IPS-NIHi7 (cell line): ENCODE results near the gene EPM2AIP1.
A peak's percentile ranks its signal among the peaks of the same experiment; 100 is the strongest.
"Not testable (repeated sequence)": the region's sequence is repeated elsewhere in the genome, so short reads cannot be mapped to it uniquely, and the experiment has no call there.

Source experiments
- DNase-seq: peaks from one replicate; pipeline ENCODE4 v3.0.0; 2012; ENCODE audit warnings: mixed read lengths; ENCODE audit errors: extremely low spot score

EPM2AIP1 gene

DNA sequence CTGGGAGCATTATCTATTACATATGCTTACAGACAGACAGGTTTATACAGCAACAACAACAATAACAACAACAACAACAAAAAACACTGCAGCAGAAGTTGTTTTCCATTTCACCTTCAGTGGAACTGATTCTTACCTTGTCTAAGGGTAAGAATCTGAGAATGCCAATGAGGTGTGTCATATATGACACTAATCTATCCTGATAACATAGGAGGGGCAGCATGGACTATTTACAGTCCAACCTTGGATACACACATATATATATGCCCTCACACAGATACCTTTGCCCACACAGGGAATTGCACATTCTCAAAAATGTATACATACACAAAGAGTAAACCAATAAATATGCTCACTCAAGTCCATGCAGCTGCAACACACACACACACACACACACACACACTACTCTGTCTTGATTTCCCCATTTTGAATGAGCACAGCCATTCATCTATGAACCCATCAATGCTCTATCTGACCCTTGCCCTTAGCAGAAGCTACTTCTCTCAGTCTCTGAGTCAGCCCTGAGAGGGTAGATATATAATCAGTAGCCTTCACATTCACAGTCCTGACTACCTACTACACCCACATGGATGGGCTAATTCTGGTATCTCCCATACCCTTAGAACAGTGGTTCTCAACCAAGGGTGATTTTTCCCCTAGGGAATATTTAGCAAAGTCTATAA is 38.3 kb downstream of the EPM2AIP1 start:
- no peak for DNase-seq

DNA sequence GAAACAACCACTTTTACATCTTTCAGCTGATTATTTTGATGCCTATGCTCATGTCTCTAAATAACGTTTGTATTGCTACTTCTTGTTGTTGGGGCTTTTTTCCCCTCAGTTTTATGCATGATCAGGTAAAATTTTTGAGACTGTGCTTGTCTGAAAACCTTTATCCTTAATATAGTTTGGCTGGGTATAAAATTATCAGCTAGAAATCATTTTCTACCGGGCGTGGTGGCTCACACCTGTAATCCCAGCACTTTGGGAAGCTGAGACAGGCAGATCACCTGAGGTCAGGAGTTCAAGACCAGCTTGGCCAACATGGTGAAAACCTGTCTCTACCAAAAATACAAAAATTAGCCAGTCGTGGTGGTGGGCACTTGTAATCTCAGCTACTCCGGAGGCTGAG is 45.1 kb downstream of the EPM2AIP1 start:
- DNase-seq = not testable (repeated sequence)

DNA sequence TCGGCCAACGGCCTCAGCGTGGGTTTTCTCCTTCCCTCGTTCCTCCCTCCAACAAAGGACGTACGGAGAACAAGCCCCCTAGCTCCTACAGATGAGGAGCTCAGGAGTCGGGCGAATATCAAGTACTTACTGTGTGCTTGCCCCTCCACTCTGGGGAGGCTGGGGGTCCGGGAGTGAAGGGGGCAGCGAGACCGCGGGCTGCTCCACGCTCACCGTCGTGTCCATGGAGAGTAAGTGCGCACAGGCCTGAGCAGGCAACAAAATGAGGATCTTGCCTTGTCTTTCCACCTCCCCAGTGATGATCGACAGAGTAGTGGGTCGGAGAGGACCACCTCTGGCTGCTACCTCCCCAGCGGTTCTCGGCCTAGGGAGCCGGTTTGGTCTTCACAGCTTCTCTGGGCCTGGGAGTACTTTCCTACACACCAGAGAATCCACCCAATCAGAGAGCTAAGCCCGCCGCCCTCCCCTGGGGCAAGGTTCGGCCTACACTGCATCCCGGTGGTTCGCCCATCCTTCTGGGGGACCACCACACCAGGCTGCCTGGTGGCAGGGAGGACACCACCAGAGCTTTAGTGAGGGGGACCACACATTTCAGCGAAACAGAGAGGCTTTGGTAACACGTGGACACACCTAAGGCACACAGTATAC is 47.5 kb downstream of the EPM2AIP1 start:
- no peak for DNase-seq

DNA sequence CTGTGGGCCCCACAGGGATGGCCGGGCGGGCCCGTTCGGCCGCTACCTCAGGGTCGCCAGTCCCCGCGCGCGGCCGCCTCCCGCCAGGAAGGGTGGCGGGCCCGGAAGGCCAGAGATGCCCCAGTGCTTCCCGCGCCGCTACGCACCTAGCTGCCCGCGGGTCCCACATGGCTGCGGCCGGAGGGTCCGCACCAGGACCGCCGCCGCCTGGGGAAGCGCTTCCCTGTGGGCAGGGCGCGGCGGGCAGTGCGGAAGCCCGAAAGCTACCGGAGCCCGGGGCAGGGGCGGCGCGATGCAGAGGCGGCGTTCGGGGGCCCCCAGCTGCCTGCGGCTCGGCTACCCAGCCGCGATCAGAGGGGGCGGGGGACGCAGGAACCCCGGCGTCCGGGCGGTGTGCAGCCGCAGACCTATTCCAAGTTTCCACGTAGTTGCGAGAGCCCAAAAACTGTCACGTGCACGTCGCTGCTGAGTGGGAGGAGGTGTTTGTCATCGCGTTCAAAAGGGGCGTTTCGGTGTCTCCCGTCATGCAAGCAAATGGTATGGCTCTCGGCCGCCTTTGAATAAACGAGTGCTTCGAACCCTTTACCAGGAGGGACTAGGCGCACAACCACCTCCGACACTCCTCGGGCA is 48.2 kb downstream of the EPM2AIP1 start, which contains the start of gene TRANK1:
Gene TRANK1 (minus strand): TSS at position 414 of the 630 bp plus-strand sequence. CDS start 245 bp downstream, at position 169.
- DNase-seq = peak; percentile 51

DNA sequence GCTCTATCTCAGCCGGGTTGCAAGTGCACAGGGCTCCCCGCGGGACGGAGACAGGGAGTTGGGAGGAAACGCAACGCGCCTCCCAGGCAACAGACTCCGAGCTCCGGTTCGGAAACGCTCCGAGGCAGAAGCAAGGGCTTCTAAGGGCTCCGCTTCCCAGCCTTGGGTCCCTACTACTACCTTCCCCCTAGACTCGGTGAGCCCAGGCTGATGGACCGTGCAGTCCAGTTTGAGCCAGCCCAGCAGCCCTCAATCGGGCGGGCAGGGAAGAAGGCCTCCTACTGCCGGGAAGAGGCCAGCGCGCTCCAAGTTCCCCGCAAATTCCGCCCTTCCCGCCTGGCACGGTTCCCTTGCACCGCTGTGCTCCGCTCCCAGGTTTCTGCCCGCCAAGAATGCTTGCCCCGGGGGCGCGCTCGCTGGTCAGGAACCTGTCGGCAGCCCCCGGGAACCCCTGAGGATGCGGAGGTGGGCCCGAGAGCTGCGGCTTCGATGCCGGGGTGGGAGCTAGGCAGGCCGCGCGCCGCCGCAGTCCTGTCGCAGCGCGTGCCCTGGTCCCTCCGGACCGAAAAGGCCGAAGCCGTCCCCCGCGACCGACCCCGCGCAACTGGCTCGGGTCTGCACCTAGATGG is 48.8 kb downstream of the EPM2AIP1 start:
- DNase-seq = peak; percentile 72

DNA sequence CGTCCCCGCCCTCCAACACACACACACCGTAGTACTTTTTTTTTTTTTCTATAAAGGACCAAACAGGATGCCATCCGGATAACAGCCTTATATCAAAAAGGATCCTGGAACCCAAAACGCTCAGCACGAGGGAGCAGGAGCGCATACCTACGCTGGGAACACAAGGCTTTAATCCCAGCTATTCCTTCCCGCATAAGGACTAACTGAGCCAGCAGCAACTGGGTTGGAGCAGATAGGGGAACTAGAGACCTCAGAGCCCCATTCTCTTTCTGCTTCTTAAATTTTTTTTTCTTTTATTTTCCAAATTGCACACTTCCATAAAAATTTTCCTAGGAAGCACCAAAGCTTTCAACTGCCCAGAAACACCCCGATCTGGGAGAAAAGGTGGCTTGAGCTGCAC is 49.3 kb downstream of the EPM2AIP1 start:
- DNase-seq = no peak

DNA sequence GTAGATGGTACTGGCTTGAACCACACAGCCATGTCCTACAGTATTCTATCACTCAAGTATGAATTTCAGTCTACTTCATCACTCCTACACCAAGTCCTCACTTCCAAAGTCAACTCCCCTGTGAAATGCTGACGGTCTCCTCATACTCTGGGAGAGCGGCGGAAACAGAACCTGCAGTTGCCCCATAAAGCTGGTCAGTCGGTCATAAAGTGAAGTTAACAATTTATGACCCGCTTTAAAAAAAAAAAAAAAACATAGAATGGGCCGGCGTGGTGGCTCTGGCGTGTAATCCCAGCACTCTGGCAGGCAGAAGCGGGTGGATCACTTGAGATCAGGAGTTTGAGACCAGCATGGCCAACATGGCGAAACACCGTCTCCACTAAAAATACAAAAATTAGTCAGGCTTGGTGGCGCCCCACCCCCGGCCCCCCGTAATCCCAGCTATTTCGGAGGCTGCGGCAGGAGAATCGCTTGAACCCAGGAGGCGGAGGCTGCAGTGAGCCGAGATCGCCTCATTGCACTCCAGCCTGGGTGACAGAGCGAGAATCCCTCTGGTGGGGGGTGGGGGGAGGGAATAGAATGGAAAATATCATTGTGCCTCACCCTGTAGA is 50.2 kb downstream of the EPM2AIP1 start:
- no peak for DNase-seq

DNA sequence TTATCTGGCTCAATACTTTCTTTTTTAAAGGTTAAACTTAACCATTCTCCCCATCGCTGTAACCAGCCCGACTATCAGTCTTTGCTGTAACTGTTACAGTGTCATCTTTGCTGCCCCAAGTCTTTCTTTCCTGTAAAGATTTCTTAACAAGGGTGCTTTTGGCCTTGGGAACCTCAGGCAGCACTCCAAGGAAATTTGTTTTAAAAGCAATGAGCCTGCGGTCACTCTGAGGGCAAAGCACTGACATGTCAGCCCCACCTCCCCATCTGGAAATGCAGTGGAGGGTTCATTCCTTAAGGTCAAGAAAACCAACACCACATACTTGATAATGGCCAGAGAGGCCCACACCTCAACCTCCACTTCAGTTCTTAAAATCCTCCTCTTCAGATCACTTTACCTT is 51.3 kb downstream of the EPM2AIP1 start:
- no peak for DNase-seq

DNA sequence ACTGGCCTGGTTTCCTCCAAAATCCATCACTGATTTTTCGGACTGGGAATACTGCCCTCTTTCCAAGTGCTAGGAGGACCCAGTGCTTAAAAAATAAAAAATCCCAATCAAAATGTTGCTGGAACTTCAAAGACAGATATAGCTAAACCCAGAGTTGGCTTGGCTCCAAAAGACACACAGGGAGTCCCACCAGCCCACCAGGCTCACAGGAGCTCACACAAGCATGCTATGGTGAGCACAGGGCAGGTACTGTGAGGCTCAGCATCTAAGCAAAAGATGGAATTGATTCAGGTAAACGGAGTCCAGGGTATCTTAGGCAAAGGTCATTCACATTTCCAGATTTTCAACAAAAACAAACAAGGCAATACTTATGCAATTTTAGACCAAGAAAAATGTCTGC is 51.8 kb downstream of the EPM2AIP1 start:
- DNase-seq = no peak

DNA sequence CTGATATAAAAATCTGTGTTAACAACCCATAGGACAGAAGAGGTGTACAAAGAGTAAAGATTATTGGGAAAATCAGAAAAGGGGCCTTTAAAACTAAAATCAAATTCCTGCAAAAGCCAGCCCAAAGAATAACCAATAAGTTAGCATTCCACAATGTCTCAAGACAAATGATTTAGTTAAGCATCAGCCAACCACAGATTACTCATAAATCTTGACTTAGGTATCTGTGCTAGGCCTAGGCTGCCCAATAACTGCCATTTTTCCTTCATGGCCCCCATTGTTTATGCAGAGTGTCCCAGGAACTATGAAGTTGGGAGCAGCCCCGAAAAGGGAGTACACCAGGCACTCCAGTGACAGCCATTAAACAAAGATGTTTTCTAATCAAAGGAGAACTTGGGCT is 55.4 kb downstream of the EPM2AIP1 start:
- DNase-seq = no peak
